Kidney tubule cell (primary cell): ENCODE data around the gene ATMIN.

ENCODE experiments used
- DNase-seq: peaks from one replicate; pipeline ENCODE4 v3.0.0-alpha.2; 2018; ENCODE audit warnings: low spot score

The ATMIN gene, protein sequence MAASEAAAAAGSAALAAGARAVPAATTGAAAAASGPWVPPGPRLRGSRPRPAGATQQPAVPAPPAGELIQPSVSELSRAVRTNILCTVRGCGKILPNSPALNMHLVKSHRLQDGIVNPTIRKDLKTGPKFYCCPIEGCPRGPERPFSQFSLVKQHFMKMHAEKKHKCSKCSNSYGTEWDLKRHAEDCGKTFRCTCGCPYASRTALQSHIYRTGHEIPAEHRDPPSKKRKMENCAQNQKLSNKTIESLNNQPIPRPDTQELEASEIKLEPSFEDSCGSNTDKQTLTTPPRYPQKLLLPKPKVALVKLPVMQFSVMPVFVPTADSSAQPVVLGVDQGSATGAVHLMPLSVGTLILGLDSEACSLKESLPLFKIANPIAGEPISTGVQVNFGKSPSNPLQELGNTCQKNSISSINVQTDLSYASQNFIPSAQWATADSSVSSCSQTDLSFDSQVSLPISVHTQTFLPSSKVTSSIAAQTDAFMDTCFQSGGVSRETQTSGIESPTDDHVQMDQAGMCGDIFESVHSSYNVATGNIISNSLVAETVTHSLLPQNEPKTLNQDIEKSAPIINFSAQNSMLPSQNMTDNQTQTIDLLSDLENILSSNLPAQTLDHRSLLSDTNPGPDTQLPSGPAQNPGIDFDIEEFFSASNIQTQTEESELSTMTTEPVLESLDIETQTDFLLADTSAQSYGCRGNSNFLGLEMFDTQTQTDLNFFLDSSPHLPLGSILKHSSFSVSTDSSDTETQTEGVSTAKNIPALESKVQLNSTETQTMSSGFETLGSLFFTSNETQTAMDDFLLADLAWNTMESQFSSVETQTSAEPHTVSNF

GRCh38 chr16:81035398-81035974, at the start of gene ATMIN:
TSS of gene ATMIN (plus strand) at chr16:81035842. CDS start at chr16:81035871, 29 bp downstream.
- peak; percentile 90 for DNase-seq

DNA sequence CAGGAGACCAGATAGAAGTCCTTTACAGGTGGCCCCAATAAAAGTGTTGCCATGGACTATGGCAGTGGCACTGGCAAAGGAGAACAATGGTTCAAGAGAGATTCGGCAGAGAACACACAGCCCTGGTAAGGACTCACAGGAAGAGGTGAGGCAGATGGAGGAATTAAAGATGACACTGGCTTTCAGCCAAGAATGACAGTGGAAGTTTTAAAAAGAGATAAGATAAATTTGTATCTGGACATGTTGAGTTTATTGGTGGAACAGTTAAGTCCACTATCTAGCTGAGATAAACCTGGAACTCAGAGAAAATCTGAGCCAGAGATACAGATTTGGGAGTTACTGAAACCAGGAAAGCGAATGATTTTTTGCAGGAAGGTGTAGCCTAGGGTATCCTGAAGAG, 49.1 kb upstream of the ATMIN start:
- no peak for DNase-seq

- no peak for DNase-seq
These were observed 46.9 kb upstream of the ATMIN start for GRCh38 chr16:80988756-80989155.

DNA sequence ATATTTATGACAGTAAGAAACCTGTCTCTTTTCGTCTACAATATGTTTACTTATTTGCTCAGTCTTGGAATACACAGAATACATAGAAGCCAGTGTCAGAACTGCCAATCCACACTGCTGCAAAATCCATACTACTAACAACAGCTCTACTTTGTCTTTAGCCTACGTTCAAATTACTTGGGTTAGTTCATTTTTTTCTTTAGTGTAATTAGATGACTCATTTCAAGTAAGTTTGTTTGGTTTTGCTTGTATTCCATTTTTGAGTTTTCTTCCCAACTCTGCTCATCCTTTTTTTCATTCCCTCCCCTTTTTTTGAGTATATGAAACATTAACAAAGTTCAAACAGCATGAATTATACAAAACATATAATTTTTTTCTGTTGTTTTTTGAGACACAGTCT, 45.8 kb upstream of the ATMIN start:
- DNase-seq = no peak

- peak; percentile 37 for DNase-seq
These were observed 45.1 kb upstream of the ATMIN start for GRCh38 chr16:80990577-80990976.

- no peak for DNase-seq
These were observed 44.7 kb upstream of the ATMIN start for GRCh38 chr16:80990978-80991377.

DNA sequence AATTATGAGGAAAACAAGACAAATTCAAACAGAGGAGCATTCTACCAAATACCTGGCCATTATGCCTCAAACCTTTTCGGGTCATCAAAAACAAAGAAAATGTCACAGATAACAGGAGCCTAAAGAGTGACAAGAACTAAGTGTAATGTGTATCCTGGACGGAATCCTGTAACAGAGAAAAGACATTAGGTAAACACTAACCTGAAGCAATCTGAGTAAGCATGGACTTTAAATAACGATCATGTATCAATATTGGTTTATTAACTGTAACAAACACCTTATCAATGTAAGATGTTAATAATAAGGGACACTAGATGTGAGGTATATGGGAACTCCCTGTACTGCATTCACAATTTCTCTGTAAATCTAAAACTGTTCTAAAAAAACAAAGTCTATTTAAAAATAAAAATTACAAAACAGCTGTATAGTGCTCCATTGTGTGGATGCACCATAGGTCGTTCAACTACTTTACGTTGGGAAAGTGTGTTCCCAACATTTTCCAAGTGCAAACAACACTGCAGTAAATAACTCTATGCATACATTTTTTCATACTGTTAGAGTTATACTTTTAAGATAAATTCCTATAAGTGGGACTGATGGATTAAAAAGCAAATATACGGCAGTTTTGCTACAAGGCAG, 43.7 kb upstream of the ATMIN start:
- no peak for DNase-seq

DNA sequence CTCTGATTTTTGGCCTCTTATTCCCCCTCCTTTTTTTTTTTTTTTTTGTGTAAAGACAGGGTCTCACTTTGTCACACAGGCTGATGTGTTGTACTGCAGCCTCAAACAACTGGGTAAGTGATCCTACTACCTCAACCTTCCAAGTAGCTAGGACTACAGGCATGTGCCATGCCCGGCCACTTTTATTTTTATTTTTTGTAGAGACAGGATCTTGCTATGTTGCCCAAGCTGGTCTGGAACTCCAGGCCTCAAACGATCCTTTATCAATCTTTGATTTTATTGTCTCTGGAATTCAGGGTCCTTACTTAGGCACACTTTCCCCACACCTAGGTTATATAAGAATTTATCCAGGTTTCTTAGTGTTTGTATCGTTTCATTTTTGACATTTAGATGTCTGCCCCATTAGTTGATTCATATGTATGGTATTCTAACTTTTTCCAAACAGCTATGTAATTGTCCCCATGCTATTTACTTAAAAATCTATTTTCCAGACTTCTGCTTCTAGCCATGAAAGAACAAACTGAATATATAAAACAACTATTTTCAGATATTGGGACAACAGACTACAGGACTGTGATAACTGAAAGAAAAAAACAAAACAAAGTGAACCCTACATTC, 42.9 kb upstream of the ATMIN start:
- DNase-seq = no peak

DNA sequence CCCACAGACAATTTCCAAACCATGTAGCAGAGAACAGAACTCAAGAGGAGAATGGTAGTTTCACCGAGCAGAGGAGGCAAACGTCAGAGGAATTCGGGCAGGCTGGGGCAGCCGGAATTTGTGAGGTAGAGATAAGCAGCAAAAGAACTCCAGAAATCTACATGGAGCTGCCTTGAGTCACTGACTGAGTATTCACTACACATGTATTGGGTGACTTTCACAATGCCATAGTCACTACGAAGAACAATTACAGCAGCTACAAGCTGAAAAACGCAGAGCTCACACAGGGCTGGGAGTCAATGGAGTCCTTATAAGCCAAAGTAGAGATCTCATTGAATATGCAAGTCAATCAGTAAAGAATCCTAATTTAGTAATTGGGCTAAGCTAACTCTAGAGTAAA, 42.3 kb upstream of the ATMIN start:
- DNase-seq = peak; percentile 56

- no peak for DNase-seq
These were observed 41.8 kb upstream of the ATMIN start for GRCh38 chr16:80993834-80994233.

- peak; percentile 25 for DNase-seq
These were observed 41.2 kb upstream of the ATMIN start for GRCh38 chr16:80994451-80994850.

DNA sequence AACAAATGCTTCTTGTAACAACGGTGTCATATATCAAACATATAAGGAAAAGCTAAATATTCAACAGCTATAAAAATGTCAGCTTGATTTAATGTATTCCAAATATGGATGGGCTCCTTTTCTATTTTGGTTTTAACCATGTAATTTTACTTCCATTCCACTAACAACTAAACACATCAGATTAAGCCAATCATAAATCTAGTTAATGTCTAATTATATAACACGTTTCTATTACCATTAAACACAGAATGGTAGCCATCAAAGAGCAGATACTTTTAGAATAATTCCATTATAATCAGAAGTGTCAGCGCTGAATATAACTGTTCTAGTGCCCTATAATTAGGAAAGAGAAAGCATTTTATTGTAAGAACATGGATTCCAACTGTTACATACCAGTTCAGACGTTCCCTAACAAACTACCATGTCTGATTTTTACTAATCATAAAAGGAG, 38.9 kb upstream of the ATMIN start:
- DNase-seq = no peak

DNA sequence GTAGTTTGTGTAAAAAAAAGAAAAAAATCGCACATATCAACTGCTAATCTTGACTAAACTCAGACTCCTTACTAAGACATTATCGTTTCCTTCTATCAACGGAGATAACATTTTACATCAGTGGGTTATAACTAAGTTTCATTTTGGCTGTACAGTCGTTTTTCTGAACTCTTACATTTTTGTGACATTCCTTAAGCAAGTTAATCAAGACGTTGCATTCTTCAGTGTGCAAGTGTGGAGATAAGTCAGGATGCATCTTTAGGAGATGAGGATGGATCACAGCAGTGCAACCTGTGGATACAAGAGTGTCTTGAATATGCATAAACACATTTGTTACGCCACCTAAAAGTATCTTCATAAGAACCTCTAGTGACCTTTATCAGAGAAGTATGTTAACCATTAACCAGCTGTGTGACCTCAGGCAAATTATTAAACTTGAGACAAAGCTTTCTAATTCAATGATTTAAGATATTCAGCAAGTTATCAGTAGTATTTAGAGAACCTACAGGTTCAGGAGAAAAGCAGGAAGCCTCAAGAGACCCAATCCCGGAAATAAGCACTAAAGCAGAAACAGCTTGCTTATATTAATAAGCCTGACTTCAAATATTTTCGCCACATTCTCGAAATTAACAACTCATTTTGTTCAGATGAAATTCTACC, 38.4 kb upstream of the ATMIN start:
- peak; percentile 74 for DNase-seq

- no peak for DNase-seq
These were observed 37.5 kb upstream of the ATMIN start for GRCh38 chr16:80997964-80998620.

DNA sequence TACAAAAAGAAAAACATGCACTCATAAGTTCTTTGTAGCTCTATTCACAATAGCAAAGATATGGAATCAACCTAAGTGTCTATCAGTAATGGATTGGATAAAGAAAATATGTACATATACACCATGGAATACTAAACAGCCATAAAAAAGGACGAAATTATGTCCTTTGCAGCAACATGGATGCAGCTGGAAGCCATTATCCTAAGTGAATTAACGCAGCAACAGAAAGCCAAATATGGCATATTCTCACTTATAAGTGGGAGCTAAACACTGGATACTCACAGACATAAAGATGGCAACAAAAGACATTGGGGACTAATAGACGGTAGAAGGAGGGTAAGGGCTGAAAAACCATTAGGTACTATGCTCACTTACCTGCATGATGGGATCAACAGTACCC, 34.8 kb upstream of the ATMIN start:
- no peak for DNase-seq

GRCh38 chr16:81001330-81001729, 34.3 kb upstream of the ATMIN start:
- DNase-seq = no peak

DNA sequence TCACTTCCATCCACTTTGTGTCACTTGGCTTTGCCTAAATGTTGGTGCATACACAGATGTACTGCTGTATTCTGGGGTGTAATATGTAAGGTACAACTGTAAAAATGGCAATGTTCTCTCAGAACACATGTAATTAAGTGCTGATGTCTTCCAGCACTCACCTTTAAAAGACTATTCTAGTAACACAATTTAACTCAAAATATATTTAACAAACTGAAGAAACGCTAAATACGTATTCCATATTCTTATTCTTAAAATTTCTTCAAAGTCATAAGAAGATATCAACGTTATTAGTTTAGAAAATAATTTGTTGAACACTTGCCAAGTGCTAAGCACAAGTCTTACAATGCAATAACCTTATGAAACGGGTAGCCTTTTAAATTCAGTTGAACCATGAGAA, 32.6 kb upstream of the ATMIN start:
- no peak for DNase-seq

- DNase-seq = no peak
These were observed 31.8 kb upstream of the ATMIN start for GRCh38 chr16:81003610-81004460.

GRCh38 chr16:81004646-81005353, 30.8 kb upstream of the ATMIN start:
- DNase-seq = peak; percentile 67
